K562 (cell line): ENCODE measurements around the gene PLA2G2E. TPM values are rescaled to one million over a fixed set of nuclear protein-coding genes. Genes with fewer than 3 reads are reported as not detected.

Experiments
- CBX3 ChIP-seq, 2 experiments: IDR thresholded peaks; 1 replicate in 1 of 2; 2 replicates in 1 of 2; pipeline ENCODE4 v1.6.1; 2012; ENCODE audit warnings: inconsistent platforms in 2 of 2, low read length in 2 of 2, borderline replicate concordance in 1 of 2, control low read depth in 1 of 2
- CREB1 ChIP-seq, 2 experiments: sonication (generic) in 1 of 2; formaldehyde crosslinking in 1 of 2; IDR thresholded peaks; 2 replicates each; pipeline versions ENCODE4 v1.6.1 to v1.8.0; 2012 to 2022; ENCODE audit warnings: inconsistent platforms in 1 of 2, mild to moderate bottlenecking in 1 of 2, missing genetic modification reagents in 1 of 2, moderate library complexity in 1 of 2
- E2F5 ChIP-seq: sonication (generic); formaldehyde crosslinking; IDR thresholded peaks from 2 replicates; pipeline ENCODE4 v1.8.0; 2022; ENCODE audit warnings: mild to moderate bottlenecking, missing genetic modification reagents
- JUND ChIP-seq, 2 experiments: IDR thresholded peaks; 2 replicates in 1 of 2; 3 replicates in 1 of 2; pipeline ENCODE4 v1.6.1; 2011; ENCODE audit warnings: borderline replicate concordance in 2 of 2, low read depth in 2 of 2, low read length in 2 of 2, improper control_type of control experiment in 1 of 2, missing biosample characterization in 1 of 2, missing genetic modification characterization in 1 of 2, missing genetic modification reagents in 1 of 2
- RBBP5 ChIP-seq: fragments of 200-600 bp; sonication (generic); IDR thresholded peaks from 2 replicates; pipeline ENCODE4 v1.6.1; 2012; ENCODE audit warnings: borderline replicate concordance, mild to moderate bottlenecking, low read length, control low read depth, inconsistent platforms; ENCODE audit not compliant: insufficient read depth, poor library complexity, severe bottlenecking
- RBM17 ChIP-seq: fragments of 200-400 bp; formaldehyde crosslinking; IDR thresholded peaks from 2 replicates; pipeline ENCODE4 v1.6.1; 2017; ENCODE audit warnings: low read depth, mild to moderate bottlenecking, low read length, borderline replicate concordance
- SRSF9 ChIP-seq: fragments of 200-400 bp; formaldehyde crosslinking; IDR thresholded peaks from 2 replicates; pipeline ENCODE4 v1.6.1; 2017; ENCODE audit warnings: low read depth, low read length, borderline replicate concordance
- ZKSCAN3 ChIP-seq: fragments of 250-450 bp; sonication (Bioruptor Pico); IDR thresholded peaks from 2 replicates; pipeline ENCODE4 v1.4.0; 2020
- polyA plus RNA-seq, 8 experiments: library from polyadenylated mRNA; depleted of rRNA in 4 of 8; stranded (reverse) in 5 of 8; unstranded in 3 of 8; fragments of >200 nt; fragmentation: Nextera tagmentation in 2 of 8; fragmentation: Illumina TruSeq in 1 of 8; extraction: Ambion mirVana in 2 of 8; extraction: Trizol in 1 of 8; gene quantifications; 2 replicates each; pipeline versions ENCODE4 v1.2.1 to v1.2.3, GENCODE V29; 2011 to 2014; ENCODE audit warnings: inconsistent platforms in 1 of 8, missing spikeins in 1 of 8
- total RNA-seq, 7 experiments: library from RNA; depleted of rRNA in 6 of 7; stranded (reverse); fragments of >200 nt in 6 of 7; fragmentation: Illumina TruSeq in 2 of 7; extraction: Trizol in 2 of 7; gene quantifications; 2 replicates each; pipeline versions ENCODE4 v1.2.1 to v1.2.3, GENCODE V29; 2011 to 2021; ENCODE audit warnings: low replicate concordance in 1 of 7

The PLA2G2E gene
- total and polyA plus RNA-seq, 9 of the 15 experiments (the other 6 are each of a cell fraction or from before 2014, with no cell fraction given) = not detected

DNA sequence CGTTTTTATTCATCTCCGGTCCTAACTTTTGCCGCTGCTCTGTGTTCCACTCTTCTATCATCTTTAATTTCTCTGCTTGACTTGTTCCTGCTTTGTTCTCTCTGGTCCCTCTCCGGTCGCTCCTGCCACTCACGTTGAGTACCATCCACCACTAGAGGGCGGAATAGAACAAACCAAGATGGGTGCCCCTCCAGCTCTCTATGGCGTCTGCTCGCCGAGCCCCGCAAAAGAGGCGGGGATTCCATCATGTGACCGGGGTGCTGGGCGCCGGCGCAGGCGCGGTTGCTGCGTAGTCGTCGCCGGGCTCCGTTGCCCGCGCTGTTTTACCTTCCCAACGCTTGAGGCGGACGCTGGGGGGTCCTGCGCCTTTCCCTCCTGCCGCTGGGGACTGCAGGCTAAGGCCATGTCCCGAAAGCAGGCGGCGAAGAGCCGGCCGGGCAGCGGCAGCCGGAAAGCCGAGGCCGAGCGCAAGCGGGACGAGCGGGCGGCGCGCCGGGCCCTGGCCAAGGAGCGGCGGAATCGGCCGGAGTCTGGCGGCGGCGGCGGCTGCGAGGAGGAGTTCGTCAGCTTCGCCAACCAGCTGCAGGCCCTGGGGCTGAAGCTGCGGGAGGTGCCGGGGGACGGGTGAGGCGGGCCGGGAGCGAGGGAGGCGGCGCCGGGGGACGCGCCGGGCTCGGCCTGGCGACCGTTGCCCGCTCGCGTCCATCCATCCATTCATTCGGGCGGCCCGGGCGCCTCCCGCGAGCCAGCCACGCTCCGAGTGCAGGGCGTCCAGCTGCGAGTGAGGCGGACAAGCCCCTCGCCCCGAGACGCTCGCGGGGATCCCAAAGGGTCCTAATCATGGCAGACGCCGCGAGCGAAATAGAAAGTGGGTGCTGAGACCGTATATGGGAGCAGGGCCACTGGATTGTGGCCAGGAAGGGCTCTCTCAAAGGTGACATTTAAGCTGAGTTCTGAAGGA, 41.0 kb downstream of the PLA2G2E start, which contains the start of gene OTUD3 (continued):
- TF ChIP-seq RBM17 (no peak), E2F5 (CRISPR knock-in tag) (no peak), CREB1 (IDR thresholded peaks at IDR 0.05) (peak; percentile 60; the same call in 1 of the 2 replicates), CREB1 (CRISPR knock-in tag; IDR thresholded peaks at IDR 0.05) (peak; percentile 64; the same call in 1 of the 2 replicates), CBX3 (IDR thresholded peaks at IDR 0.05; ENCODE audit: borderline replicate concordance in 1 of 2, low read length in 2 of 2) (peak in 1 of 2 experiments; percentile 68; a peak in 1 of 3 replicates), JUND (IDR thresholded peaks at IDR 0.05; ENCODE audit: borderline replicate concordance, low read depth, low read length) (peak; percentile 66; the same call in 1 of the 2 replicates), JUND (tag; IDR thresholded peaks at IDR 0.05; ENCODE audit: borderline replicate concordance, low read depth, low read length) (no peak; the same call in 2 of the 3 replicates), RBBP5 (peak; percentile 96), ZKSCAN3 (CRISPR knock-in tag) (no peak), SRSF9 (no peak)
